Liver (tissue), 9 donors: ENCODE results near the gene DNAH2. TPM values are rescaled to one million over a fixed set of nuclear protein-coding genes. Genes with fewer than 3 reads are reported as not detected.

ENCODE experiments used
- DNase-seq: peaks from one replicate; pipeline ENCODE4 v3.0.0-alpha.2; 2017; ENCODE audit warnings: low spot score
- H3K27ac ChIP-seq, 2 donors: one replicate each; pipeline ENCODE4 v1.7.0; 2013; ENCODE audit warnings: inconsistent platforms in 2 of 2, low read length in 2 of 2, control low read depth in 1 of 2, low read depth in 1 of 2, mild to moderate bottlenecking in 1 of 2
- H3K27me3 ChIP-seq, 4 donors: one replicate each; pipeline versions ENCODE4 v1.6.1 to v1.7.0; 2013; ENCODE audit warnings: low read length in 3 of 4, inconsistent platforms in 1 of 4, mild to moderate bottlenecking in 1 of 4, moderate library complexity in 1 of 4; ENCODE audit not compliant: control insufficient read depth in 4 of 4, insufficient read depth in 4 of 4
- H3K36me3 ChIP-seq, 4 donors: one replicate each; pipeline versions ENCODE4 v1.6.1 to v1.7.0; 2013; ENCODE audit warnings: low read length in 3 of 4, mild to moderate bottlenecking in 3 of 4, low read depth in 1 of 4, moderate library complexity in 1 of 4; ENCODE audit not compliant: control insufficient read depth in 4 of 4, insufficient read depth in 3 of 4
- H3K4me1 ChIP-seq, 4 donors: one replicate each; pipeline versions ENCODE4 v1.6.1 to v1.7.0; 2013; ENCODE audit warnings: low read length in 3 of 4, mild to moderate bottlenecking in 3 of 4, moderate library complexity in 1 of 4; ENCODE audit not compliant: control insufficient read depth in 4 of 4, insufficient read depth in 4 of 4
- H3K4me3 ChIP-seq, 3 donors: one replicate each; pipeline versions ENCODE4 v1.6.1 to v1.7.0; 2013; ENCODE audit warnings: low read length in 3 of 3, control low read depth in 1 of 3, low read depth in 1 of 3, mild to moderate bottlenecking in 1 of 3
- H3K9ac ChIP-seq, 2 donors: one replicate each; pipeline ENCODE4 v1.7.0; 2013; ENCODE audit warnings: low read length in 2 of 2, mild to moderate bottlenecking in 2 of 2, moderate library complexity in 2 of 2, control low read depth in 1 of 2, low read depth in 1 of 2
- H3K9me3 ChIP-seq, 4 donors: one replicate each; pipeline versions ENCODE4 v1.6.1 to v1.7.0; 2013; ENCODE audit warnings: low read length in 3 of 4; ENCODE audit not compliant: control insufficient read depth in 4 of 4
- ATF3 ChIP-seq: IDR thresholded peaks from 2 replicates; pipeline ENCODE4 v1.6.1; 2016; ENCODE audit warnings: antibody characterized with exemption
- CTCF ChIP-seq: fragments of 150-350 bp; IDR thresholded peaks from 2 replicates; pipeline ENCODE4 v1.5.1; 2017; ENCODE audit warnings: improper control_type of control experiment, low read depth, low read length; ENCODE audit not compliant: missing input control
- EGR1 ChIP-seq, 2 donors: IDR thresholded peaks; 2 replicates each; pipeline ENCODE4 v1.6.1; 2016 to 2018; ENCODE audit warnings: antibody characterized with exemption in 2 of 2, low read depth in 2 of 2
- FOXA1 ChIP-seq: IDR thresholded peaks from 2 replicates; pipeline ENCODE4 v1.6.1; 2016; ENCODE audit warnings: antibody characterized with exemption
- FOXA2 ChIP-seq: IDR thresholded peaks from 2 replicates; pipeline ENCODE4 v1.6.1; 2016; ENCODE audit warnings: antibody characterized with exemption
- GABPA ChIP-seq, 2 donors: IDR thresholded peaks in 1 of 2; conservative IDR thresholded peaks in 1 of 2; 2 replicates each; pipeline ENCODE4 v1.6.1; 2016; ENCODE audit warnings: antibody characterized with exemption in 2 of 2, mild to moderate bottlenecking in 1 of 2, moderate library complexity in 1 of 2
- HNF4A ChIP-seq, 2 donors: conservative IDR thresholded peaks; 2 replicates each; pipeline ENCODE4 v1.6.1; 2016; ENCODE audit warnings: antibody characterized with exemption in 2 of 2, mild to moderate bottlenecking in 2 of 2
- JUND ChIP-seq, 2 donors: IDR thresholded peaks; 2 replicates each; pipeline ENCODE4 v1.6.1; 2016; ENCODE audit warnings: antibody characterized with exemption in 2 of 2
- MAX ChIP-seq: IDR thresholded peaks from 2 replicates; pipeline ENCODE4 v1.6.1; 2016; ENCODE audit warnings: antibody characterized with exemption
- NR2F2 ChIP-seq: IDR thresholded peaks from 2 replicates; pipeline ENCODE4 v1.6.1; 2016; ENCODE audit warnings: antibody characterized with exemption
- RAD21 ChIP-seq, 2 donors: IDR thresholded peaks; 2 replicates each; pipeline ENCODE4 v1.6.1; 2016; ENCODE audit warnings: antibody characterized with exemption in 2 of 2, mild to moderate bottlenecking in 2 of 2
- REST ChIP-seq: IDR thresholded peaks from 2 replicates; pipeline ENCODE4 v1.6.1; 2016; ENCODE audit warnings: antibody characterized with exemption, mild to moderate bottlenecking
- SP1 ChIP-seq: IDR thresholded peaks from 2 replicates; pipeline ENCODE4 v1.6.1; 2018; ENCODE audit warnings: antibody characterized with exemption, mild to moderate bottlenecking
- TAF1 ChIP-seq: conservative IDR thresholded peaks from 2 replicates; pipeline ENCODE4 v1.6.1; 2016; ENCODE audit warnings: antibody characterized with exemption, mild to moderate bottlenecking
- YY1 ChIP-seq: IDR thresholded peaks from 2 replicates; pipeline ENCODE4 v1.6.1; 2016; ENCODE audit warnings: antibody characterized with exemption, mild to moderate bottlenecking
- WGBS: extraction: QIAGEN DNeasy Blood & Tissue Kit; methylation state at CpG from one replicate; pipeline ENCODE4 v1.1.7; 2013; 5-methylcytosine and 5-hydroxymethylcytosine counted together
- polyA plus RNA-seq, 2 donors: library from polyadenylated mRNA; stranded (reverse) in 1 of 2; unstranded in 1 of 2; fragments of 200-250 nt in 1 of 2; fragments of >200 nt in 1 of 2; fragmentation: Nextera tagmentation in 1 of 2; extraction: Ambion mirVana in 1 of 2; gene quantifications; one replicate each; pipeline versions ENCODE4 v1.2.1 to v1.2.3, GENCODE V29; 2013 to 2015
- total RNA-seq, 2 donors: library from RNA; depleted of rRNA; stranded (reverse); fragments of >200 nt; gene quantifications; one replicate each; pipeline ENCODE4 v1.2.3, GENCODE V29; 2014
- donor health status: healthy.
- donor health status: healthy.
- donor health status: healthy.
- donor health status: healthy.
- donor health status: healthy.

The DNAH2 gene
- total and polyA plus RNA-seq, 4 donors: under 0.01 to 0.25 (median 0.05) TPM

- no peak for DNase-seq
- 82% methylated on average over 16 of the region's 16 CpGs for WGBS
- no peaks in the 10 kb centered on the region for H3K27me3 ChIP-seq
- H3K36me3 ChIP-seq: no peaks in the 10 kb centered on the region
- no peak overlapping the region for H3K27ac ChIP-seq
- no peaks in the 10 kb centered on the region for H3K9me3 ChIP-seq
- H3K4me3 ChIP-seq: no peak overlapping the region
- TF ChIP-seq TAF1 (no peak), FOXA1 (no peak), SP1 (no peak), YY1 (no peak), GABPA (IDR thresholded peaks at IDR 0.05 in 1 of 2, conservative IDR thresholded peaks at IDR 0.05 in 1 of 2) (no peak), NR2F2 (no peak), HNF4A (conservative IDR thresholded peaks at IDR 0.05) (no peak), REST (no peak), MAX (no peak), EGR1 (IDR thresholded peaks at IDR 0.05; ENCODE audit: low read depth in 2 of 2) (no peak), ATF3 (no peak), RAD21 (IDR thresholded peaks at IDR 0.05) (no peak), JUND (IDR thresholded peaks at IDR 0.05) (no peak), FOXA2 (no peak), CTCF (no peak)
- H3K9ac ChIP-seq: no peak overlapping the region
- no peaks in the 10 kb centered on the region for H3K4me1 ChIP-seq
These were observed 46.4 kb downstream of the DNAH2 start for GRCh38 chr17:7763919-7764318.

- Histone ChIP-seq H3K36me3 (no peaks in the 10 kb centered on the region), H3K27me3 (no peaks in the 10 kb centered on the region), H3K4me1 (no peaks in the 10 kb centered on the region), H3K27ac (no peak overlapping the region), H3K9ac (no peak overlapping the region), H3K4me3 (no peak overlapping the region), H3K9me3 (no peaks in the 10 kb centered on the region)
- DNase-seq: no peak
- 86% methylated on average over 10 of the region's 10 CpGs for WGBS
- TF ChIP-seq ATF3 (no peak), GABPA (IDR thresholded peaks at IDR 0.05 in 1 of 2, conservative IDR thresholded peaks at IDR 0.05 in 1 of 2) (no peak), EGR1 (IDR thresholded peaks at IDR 0.05; ENCODE audit: low read depth in 2 of 2) (no peak)
These were observed 49.5 kb downstream of the DNAH2 start for GRCh38 chr17:7767004-7767403.
